GM18868 (cell line): ENCODE results near the gene CLECL1.
"Not testable (repeated sequence)": the region's sequence is repeated elsewhere in the genome, so short reads cannot be mapped to it uniquely, and the experiment has no call there.

ENCODE experiments used
- ATAC-seq: cut with Tn5 transposase; IDR thresholded peaks from one replicate; pipeline ENCODE4 v1.9.1; 2021; ENCODE audit warnings: mild to moderate bottlenecking, moderate library complexity; ENCODE audit not compliant: unreplicated experiment

CLECL1 gene

DNA sequence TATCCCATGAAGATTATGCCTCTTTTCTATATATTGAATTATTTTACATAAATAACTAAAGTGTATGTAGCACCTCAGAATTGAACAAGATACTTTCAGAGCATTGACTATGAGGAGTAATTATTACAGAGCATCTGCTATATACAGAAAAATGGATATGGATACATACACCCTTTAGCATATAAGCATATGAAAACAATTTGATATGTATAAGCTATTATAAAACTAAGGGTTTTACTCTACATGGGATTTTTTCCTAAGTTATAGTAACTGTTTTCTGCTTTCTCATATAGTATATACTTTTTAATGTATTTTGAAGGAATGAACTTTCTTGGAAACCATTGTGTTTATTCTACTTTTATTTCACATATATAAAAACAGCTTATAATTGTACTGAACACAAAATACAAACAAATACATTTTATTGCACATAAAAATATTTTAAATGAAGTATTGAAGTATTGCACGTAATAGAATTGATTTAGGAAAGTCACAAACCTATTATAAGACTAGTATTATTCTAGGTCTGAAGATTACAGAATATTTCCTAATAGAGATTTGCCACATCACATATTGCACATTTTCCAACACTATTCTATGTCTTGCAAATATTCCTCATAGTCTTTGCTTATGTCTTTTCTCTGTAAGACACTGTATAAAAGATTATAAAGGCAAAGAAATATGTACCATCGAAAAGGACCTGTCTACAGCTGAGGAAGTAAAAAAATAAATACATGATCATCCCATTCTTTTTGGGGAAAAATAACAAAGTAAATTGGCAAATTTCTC lies 19.4 kb upstream of the CLECL1 start:
- ATAC-seq: no peak

DNA sequence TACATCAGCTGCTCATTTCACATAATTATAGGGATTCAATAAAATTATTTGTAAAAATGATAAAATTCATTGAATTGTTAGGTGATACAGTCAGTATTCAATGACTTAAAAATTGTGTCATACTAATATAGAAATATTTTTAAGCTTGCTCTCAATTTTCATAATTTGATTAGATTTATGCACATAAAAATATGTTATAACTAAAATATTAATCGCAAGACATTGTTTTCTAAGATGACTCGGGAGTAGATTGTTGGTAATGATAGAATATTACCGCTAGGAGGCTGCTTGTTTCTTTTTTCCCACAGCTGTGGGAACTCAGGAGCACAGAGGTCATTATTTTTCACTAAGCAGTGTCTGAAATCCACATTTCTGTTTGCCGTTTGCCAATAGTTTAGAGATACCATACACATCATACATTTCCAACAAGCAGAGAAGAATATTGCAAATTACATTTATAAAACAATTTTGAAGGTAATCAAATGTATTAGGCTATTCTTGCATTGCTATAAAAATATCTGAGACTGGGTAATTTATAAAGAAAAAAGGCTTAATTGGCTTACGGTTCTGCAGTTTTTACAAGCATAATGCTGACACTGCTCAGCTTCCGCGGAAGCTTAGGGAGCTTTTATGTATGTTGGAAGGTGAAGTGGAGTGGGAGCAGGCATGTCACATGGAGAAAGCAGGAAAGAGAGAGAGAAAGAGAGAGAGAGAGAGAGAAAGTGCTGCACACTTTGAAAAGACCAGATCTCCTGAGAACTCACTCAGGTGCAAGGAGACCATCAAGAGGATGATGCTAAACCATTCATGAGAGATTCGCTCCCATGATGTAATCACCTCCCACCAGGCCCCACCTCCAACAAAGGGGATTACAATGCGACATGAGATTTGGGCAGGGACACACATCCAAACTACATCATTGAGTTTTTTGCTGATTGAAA lies 18.6 kb upstream of the CLECL1 start:
- ATAC-seq: no peak

DNA sequence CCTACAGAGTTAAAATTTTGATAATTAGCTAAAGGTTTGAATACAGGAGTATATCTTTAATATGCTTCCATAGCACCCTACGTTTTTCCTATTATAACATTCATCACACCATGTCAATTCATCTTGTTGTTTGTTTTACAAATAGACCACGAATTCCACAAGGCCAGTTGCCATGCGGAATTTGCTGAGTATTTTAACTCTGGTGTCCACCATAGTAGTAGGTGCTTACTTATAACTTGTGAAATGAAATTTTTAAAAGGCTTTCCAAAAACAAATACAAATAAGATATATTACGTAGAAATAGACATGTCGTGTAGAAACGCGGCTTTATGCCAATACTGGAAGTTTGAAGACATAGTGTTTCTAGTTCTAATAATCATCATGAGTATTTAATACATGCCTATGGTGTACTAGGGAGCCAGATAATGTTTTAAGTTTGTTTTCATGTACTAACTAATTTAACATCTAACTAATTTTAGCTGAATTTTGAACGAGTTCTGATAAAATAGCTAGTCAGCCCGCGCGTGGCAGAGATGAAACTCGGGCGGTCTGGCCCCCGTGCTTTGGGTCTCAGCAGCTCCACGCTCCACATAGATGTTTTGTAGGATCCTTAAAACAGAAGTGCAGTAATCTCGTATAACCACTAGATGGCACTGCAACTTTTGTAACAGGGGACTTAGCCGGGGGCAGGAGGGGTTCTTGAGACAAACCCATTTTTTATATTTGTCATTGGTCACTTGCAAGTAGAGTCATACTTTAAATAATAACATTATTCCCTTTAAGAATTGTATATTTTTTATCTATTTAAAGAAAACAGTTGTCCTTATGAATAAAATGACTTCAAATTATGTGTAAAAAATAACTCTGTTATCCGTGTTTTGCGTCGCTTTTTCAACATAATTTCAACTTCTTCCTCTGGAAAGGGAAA lies 17.6 kb upstream of the CLECL1 start:
- ATAC-seq: peak; percentile 72

DNA sequence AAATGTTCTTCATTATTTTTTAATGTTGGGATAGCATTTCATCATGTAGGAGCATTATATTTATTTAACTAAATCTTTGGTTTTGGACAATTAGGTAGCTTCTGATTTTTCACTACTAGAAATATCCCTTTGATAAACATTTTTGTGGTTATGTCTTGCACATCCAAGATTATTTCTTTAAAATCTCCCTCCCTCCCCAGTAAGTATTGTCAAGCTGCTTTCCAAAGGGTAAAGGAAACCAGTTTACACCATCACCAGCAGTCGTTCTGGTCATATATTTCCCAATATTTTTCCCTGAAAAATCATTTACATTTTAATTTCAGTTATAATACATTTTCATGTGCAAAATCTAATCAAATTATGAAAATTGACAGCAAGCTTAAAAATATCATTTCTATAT lies 16.7 kb upstream of the CLECL1 start:
- no peak for ATAC-seq

DNA sequence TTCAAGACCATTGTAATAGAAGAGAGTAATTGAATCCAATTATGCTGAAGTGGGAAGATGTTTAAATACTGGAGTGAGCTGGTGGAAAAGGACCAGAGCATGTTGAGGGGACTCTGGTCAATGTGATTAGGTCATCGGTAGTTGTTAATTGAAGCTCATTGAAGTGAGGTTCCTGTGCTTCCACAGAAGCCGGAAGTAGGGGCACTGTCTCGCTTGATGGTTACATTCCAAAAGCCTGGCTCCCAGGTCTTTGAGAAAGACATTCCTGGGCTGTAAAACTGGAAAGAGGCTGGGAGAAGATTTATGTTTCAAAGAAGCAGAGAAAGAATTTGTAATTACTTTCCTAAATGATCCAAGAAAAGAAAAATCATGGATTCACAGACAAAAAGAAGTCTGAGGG lies 12.3 kb upstream of the CLECL1 start:
- ATAC-seq: no peak

DNA sequence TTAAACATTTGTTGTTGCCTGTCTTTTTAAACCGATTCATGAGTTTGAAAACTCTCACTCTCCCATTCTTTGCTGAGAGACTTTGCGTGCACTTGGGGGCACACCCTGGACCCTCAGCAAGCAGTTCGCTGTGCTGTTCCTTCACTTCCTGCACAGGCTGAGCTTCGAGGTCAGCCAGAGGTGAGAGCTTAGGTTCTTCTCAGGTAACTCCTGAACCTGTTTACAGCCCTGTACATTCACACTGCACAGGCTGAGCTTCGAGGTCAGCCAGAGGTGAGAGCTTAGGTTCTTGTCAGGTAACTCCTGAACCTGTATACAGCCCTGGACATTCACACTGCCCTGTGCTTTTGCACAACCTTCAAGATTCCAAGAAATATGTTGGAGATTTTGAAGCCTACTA lies 9.8 kb upstream of the CLECL1 start:
- ATAC-seq: no peak

DNA sequence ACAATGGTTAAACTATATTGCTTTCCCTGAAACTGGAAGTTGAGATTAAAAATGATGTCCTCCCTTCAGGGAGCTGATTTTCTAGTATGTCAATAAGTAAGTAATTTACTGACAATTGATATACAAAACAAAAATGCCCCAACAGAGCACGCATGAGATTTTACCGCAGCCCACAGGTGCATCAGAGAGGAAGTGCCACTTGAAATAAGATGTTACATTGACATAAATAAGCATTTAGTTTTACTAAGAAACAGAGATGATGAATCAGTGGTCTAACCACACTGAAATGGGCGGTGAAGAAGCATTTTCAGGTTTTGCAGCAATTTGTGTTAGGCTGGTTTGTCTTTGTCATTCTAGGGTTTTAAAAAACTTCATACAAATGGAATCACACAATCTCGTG lies 8.8 kb upstream of the CLECL1 start:
- peak; percentile 82 for ATAC-seq

DNA sequence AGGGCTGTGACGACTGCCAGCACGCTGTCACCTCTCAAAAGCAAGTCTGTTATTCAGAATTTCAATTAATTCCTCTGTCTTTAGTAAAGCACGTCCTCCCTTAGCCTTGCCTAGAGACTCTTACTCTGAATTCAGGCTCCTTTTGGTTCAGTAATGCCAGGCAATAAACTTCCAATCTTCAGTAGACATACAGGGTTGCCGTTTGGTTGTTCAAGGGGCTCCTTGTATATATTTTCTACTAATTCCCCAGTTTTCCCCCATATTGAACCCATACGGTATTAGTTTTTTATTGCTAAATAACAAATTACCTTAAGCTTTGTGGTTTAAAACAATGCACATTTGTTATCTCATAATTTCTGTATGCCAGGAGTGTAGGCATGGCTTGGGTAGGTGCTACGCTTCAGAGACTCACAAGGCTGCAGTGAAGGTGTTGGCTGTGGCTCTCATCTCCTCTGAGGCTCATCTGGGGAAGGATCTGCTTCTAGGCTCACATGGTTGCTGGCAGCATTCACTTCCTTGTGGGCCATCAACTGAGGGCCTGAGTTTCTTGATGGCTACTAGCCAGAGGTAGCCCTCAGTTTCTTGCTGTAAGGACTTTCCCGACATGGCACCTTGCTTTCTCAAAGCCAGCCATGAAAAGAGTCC lies 7.3 kb upstream of the CLECL1 start:
- no peak for ATAC-seq

DNA sequence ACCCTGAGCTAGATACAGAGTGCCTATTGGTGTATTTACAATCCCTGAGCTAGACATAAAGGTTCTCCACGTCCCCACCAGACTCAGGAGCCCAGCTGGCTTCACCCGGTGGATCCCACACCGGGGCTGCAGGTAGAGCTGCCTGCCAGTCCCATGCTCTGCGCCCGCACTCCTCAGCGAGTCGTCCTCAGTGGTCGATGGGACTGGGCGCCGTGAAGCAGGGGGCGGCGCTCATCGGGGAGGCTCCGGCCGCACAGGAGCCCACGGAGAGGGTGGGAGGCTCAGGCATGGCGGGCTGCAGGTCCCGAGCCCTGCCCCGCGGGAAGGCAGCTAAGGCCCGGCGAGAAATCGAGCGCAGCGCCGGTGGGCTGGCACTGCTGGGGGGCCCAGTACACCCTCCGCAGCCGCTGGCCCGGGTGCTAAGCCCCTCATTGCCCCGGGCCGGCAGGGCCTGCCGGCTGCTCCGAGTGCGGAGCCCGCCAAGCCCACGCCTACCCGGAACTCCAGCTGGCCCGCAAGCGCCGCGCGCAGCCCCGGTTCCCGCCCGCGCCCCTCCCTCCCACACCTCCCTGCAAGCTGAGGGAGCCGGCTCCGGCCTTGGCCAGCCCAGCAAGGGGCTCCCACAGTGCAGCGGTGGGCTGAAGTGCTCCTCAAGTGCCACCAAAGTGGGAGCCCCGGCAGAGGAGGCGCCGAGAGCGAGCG lies 6.7 kb upstream of the CLECL1 start:
- ATAC-seq: not testable (repeated sequence)

DNA sequence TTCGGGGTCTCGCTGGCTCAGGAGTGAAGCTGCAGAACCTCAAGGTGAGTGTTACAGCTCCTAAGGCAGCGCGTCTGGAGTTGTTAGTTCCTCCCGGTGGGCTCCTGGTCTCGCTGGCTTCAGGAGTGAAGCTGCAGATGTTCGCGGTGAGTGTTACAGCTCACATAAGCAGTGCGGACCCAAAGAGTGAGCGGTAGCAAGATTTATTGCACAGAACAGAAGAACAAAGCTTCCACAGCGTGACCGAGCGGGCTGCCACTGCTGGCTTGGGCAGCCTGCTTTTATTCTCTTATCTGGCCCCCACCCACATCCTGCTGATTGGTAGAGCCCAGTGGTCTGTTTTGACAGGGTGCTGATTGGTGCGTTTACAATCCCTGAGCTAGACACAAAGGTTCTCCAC lies 6.0 kb upstream of the CLECL1 start:
- not testable (repeated sequence) for ATAC-seq

DNA sequence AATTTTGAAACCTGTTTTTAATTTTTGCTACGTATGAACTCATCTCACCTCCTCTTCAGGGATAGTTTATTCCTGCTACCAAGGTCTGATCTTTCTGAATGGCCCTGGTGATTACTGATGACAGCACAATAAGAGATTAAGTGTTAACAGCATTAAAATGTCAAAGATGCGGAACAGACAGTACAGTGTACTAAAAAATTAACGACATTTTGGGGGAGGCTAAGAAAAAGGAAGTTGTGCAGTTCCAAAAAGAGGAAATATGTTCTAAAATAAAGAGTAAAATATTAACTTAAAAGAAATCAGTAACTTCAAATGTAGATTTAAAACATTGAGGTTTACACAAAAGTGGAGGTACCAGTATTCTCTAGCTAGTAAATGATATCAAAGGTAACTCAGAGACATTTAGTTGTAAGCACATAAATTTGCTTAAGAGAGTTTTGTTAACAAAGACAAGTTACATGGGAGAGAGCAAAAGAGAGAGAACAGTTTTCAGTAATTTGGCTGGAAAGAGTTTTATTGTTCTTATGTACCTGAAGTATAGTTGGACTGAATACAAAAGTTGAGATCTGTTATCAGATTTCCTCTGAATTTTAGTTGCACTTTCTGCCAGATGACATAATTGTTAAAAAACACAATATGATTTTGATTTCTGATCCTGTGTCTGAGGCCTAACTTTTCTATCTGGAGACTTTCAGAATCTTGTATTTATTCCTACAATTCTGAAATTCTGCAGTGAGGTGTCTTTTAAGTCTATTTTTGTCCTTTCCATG lies 4.2 kb upstream of the CLECL1 start:
- no peak for ATAC-seq

DNA sequence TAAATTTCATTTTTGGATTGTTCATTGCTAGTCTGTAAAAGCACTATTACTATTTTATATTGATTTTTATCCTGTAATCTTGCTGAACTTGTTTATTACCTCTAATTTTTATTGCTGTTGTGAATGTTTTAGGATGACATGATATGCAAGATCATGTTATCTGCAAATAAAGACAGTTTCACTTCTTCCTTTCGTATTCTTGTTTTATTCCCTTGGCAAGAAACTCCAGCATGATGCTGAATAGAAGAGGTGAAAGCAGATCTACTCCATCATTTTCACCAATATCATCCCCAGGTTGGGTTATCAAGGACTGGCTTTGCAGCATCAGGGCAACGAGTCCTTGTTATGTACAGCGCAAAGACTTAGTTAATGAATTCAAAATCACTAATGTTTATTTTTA lies 2.7 kb upstream of the CLECL1 start:
- no peak for ATAC-seq

DNA sequence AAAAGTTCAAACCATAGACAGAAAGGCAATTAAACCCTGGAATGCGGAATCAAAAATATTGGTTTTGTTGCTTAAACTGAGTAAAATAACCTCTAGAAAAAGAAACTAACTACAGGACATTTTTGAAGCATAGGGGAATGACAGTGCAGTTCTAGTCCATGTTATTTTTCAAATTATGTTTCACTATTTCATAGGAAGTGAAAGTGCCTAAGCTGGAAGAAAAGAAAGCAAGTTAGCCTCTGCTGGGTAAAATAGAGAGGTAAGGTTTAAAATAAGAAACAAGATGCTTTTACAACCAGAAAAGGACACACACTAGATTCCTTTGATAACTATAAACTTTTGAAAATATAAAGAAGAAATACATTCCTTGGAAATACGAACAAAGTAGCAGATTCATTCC lies 1.1 kb downstream of the CLECL1 start:
- peak; percentile 54 for ATAC-seq

DNA sequence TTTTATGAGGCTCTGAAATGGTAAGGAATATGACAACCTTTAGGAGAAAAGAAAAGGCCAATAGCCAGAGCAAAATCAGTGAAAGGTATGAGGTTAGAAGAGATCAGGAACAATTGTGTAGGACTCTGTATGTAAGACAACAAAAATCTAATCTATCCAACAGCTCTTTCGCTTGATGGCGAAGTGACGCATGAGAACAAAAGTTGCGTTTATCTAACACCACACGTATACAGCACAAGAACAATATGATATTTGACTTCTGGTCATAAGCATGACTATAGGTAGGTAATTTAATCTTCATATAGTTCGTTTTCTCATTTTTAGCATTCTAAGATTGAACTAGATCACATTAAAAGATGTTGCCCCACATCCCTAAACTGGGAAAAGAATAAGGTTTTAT lies 1.5 kb downstream of the CLECL1 start:
- no peak for ATAC-seq

DNA sequence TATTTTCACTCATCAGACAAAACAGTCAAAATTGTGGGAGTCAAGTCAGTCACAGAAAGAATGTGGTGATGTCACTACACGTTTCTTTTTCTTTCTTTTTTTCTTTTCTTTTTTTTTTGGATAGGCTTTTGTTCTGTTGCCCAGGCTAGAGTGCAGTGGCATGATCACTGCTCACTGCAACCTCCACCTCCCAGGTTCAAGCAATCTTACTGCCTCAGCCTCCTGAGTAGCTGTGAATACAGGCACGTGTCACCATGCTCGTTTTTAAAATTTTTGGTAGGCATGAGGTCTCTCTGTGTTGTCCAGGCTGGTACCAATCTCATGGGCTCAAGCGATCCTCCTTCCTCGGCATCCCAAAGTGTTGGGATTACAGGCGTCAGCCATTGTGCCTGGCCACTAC lies 2.3 kb downstream of the CLECL1 start:
- ATAC-seq: no peak

DNA sequence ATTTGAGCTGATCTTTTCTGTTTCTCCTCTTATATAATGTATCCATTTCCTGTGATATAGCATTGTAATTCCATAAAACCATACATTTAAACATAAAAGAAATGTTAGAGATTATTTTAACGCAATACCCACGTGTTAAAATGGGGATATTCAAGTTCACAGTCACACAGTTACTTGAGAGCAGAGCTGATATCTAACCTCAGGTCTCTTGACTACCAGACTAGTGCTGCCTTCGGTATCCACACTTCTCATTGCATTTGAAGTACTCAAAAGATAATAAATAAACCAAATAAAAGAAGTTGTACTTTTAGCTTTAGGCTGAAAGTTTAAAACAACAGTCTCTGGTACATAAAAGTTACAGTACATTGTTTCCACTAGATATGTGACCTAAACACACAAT lies 2.9 kb downstream of the CLECL1 start:
- no peak for ATAC-seq

DNA sequence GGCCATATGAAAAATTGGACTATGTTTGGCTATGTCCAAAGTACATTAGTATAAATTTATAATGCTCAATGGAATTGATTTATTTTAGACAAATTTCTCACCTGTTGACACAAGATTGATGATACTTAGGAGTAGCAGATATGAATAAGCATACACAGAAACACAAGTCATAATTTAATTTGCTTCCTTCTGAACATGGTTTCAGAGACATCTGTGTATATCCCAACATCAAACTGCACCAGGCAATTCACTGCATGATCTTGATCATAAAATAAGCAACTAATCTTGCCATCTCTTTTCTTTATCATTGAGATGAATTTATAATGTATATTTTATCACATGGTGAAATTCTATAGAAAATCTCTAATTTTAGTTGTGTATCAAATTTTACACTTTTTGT lies 3.8 kb downstream of the CLECL1 start:
- ATAC-seq: no peak

DNA sequence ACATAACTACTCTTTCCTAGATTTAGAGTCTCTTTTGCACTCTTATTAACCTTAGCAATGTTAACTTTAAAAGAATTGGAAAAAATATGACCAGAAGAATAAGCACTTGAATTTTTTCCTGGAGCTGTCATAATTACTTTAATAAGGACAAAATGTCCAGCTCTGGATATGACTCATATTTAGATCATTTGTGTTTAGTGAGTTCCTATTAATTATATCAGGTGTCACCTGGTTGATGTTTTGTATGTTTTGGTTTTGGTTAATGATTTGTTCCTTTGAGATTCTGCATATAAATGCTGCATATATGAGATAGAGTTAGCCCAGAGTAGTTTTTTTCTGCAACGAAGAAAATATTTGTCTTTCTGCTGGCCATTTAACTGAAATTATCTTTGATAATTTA lies 5.1 kb downstream of the CLECL1 start:
- no peak for ATAC-seq

DNA sequence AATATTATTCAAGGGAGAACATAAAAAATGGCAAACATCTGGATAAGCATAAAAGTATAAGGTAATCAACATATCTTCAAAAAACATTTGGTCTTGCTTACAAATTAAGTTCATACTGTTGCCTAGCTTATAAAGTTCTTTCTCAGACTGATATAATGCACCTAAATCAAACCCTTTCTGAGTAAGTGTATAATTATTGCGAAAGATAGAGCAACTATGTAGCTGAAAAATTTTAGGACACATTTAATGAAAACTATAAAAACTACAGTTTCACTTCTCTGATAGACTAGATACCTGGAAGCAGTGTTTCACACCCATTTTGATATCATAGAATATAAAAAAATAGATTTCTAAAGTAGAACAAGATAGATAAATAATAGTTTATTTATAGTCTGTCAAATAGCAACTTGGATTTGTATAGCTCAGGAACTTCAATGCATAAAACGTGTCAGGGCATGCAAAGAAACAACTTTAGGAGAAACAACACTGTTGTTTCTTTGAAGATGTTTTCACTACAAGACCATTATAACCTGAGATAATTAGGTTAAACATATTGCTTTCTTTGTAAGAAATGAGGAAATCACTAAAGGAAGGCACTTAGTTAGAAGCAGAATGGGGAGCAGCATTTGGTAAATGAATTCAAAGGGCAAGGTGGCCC lies 7.6 kb downstream of the CLECL1 start:
- no peak for ATAC-seq
